OCI-LY1 (cell line): Measurements from ENCODE around the gene SLC7A8.

Source experiments
- H2AFZ ChIP-seq: fragments of 200-600 bp; sonication (generic), shearing (Covaris generic); 2 replicates; pipeline ENCODE4 v1.6.0; 2014; ENCODE audit warnings: antibody characterized with exemption, mild to moderate bottlenecking, low read length
- H3F3A ChIP-seq: fragments of 200-600 bp; sonication (generic), shearing (Covaris generic); 2 replicates; pipeline ENCODE4 v1.6.0; 2014; ENCODE audit warnings: mild to moderate bottlenecking, antibody characterized with exemption, low read length, moderate library complexity; ENCODE audit not compliant: insufficient read depth
- H3K27ac ChIP-seq: fragments of 200-600 bp; sonication (generic); 2 replicates; pipeline ENCODE4 v1.5.1; 2014; ENCODE audit warnings: low read length, mixed run types, mild to moderate bottlenecking, low read depth; ENCODE audit not compliant: poor library complexity, severe bottlenecking
- H3K27me3 ChIP-seq: fragments of 200-600 bp; sonication (generic); 2 replicates; pipeline ENCODE4 v1.6.0; 2014; ENCODE audit warnings: antibody characterized with exemption, mild to moderate bottlenecking, low read length, moderate library complexity; ENCODE audit not compliant: insufficient read depth
- H3K36me3 ChIP-seq: fragments of 200-600 bp; sonication (generic); 2 replicates; pipeline ENCODE4 v1.6.1; 2014; ENCODE audit warnings: mild to moderate bottlenecking, antibody characterized with exemption, low read length, moderate library complexity, mixed read lengths; ENCODE audit not compliant: insufficient read depth
- H3K4me1 ChIP-seq: fragments of 200-600 bp; sonication (generic); 2 replicates; pipeline ENCODE4 v1.5.1; 2014; ENCODE audit warnings: mild to moderate bottlenecking, low read length, moderate library complexity; ENCODE audit not compliant: insufficient read depth, severe bottlenecking
- H3K4me2 ChIP-seq: fragments of 200-600 bp; sonication (generic), shearing (Covaris generic); 2 replicates; pipeline ENCODE4 v1.6.1; 2014; ENCODE audit warnings: low read length
- H3K4me3 ChIP-seq: fragments of 200-600 bp; sonication (generic); 2 replicates; pipeline ENCODE4 v1.5.1; 2014; ENCODE audit warnings: low read length, low read depth, mild to moderate bottlenecking, mixed read lengths; ENCODE audit not compliant: poor library complexity, severe bottlenecking
- H3K79me2 ChIP-seq: fragments of 200-600 bp; shearing (Covaris generic); 2 replicates; pipeline ENCODE4 v1.6.1; 2016; ENCODE audit warnings: mixed run types, low read length, mixed read lengths; ENCODE audit not compliant: insufficient read depth
- H3K9ac ChIP-seq: fragments of 200-600 bp; sonication (generic), shearing (Covaris generic); 2 replicates; pipeline ENCODE4 v1.6.1; 2014; ENCODE audit warnings: mild to moderate bottlenecking, low read length, mixed read lengths
- H3K9me2 ChIP-seq: fragments of 200-600 bp; sonication (generic), shearing (Covaris generic); 2 replicates; pipeline ENCODE4 v1.6.1; 2014; ENCODE audit warnings: low read depth, mild to moderate bottlenecking, low read length, mixed read lengths
- H3K9me3 ChIP-seq: fragments of 200-600 bp; shearing (Covaris generic); 2 replicates; pipeline ENCODE4 v1.6.1; 2014; ENCODE audit warnings: low read length, mixed read lengths
- H4K20me1 ChIP-seq: fragments of 200-600 bp; sonication (generic), shearing (Covaris generic); 2 replicates; pipeline ENCODE4 v1.6.0; 2016; ENCODE audit warnings: mild to moderate bottlenecking, low read length; ENCODE audit not compliant: insufficient read depth
- CTCF ChIP-seq: fragments of 200-600 bp; sonication (generic), shearing (Covaris generic); IDR thresholded peaks from 2 replicates; pipeline ENCODE4 v1.5.1; 2017; ENCODE audit warnings: mild to moderate bottlenecking, antibody characterized with exemption, low read length, moderate library complexity, mixed read lengths
- EZH2 ChIP-seq: fragments of 200-600 bp; sonication (generic), shearing (Covaris generic); IDR thresholded peaks from 2 replicates; pipeline ENCODE4 v1.8.0; 2017; ENCODE audit warnings: borderline replicate concordance, mixed run types, mild to moderate bottlenecking, antibody characterized with exemption, low read length, moderate library complexity, mixed read lengths

SLC7A8 gene

DNA sequence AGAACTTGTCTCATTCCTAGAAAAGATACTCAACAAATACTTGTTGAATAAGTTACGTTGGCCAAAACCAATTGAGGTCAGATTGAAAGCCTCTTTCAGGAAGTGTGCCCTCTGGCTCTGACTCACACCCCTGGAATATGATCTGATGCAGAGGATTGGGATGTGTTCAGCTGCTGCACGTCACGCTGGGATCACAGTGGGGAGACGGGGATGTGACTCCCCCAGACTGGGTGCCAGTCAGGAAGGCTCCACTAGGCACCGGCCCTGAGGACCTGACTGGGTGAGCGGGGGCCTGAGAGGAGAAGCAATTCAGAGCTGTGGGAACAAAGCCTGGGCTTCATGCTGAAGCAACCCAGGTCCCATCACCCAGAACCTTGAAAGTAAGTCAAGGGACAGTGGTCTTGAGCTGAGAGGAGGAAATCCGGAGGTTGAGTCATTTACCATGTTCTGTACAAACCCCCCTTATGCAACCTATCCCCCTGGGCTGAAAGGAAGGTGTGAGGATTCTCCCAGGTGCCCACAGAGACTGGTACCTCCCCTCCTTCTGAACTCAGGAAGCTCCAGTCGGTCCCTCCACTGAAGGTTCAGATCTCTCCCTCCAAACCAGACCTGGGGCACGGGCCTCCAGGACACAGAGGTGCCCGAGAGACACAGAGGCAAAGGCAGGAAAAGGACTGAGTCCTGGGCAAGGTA lies 68.3 kb downstream of the SLC7A8 start:
- TF ChIP-seq CTCF (no peak), EZH2 (no peak)
- Histone ChIP-seq H3K9me2 (no peaks in the 10 kb centered on the region), H3K4me2 (no peak overlapping the region), H4K20me1 (no peaks in the 10 kb centered on the region), H3K27ac (no peak overlapping the region), H3K9me3 (no peaks in the 10 kb centered on the region), H3K79me2 (no peaks in the 10 kb centered on the region), H3K9ac (no peak overlapping the region), H3K36me3 (no peaks in the 10 kb centered on the region), H3K4me3 (no peak overlapping the region), H2AFZ (no peak overlapping the region), H3F3A (no peaks in the 10 kb centered on the region), H3K4me1 (peaks cover 12% of the 10 kb centered on the region), H3K27me3 (peaks cover 6% of the 10 kb centered on the region; the same call in 1 of the 2 replicates)

DNA sequence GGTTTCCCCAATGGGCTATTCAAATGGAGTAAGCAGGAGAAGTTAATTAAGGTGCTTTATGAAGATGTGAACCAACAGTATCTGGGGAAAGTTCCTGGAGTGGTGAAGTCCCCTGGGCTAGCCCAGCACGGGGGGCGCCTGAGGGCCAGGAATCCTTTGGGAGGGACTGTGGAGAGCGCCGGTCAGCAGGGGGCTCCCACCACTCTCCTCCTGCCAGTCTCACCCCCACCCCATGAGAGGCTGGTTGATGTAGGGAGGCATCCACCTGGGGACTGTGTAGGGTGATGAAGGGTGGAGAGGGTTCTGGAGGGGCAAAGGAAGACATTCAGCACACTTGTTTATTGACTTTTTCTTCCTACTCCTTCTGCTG lies 68.8 kb downstream of the SLC7A8 start:
- Histone ChIP-seq H3K9me2 (no peaks in the 10 kb centered on the region), H3K9ac (no peak overlapping the region), H3K4me3 (no peak overlapping the region), H3K27ac (no peak overlapping the region), H3K4me1 (peaks cover 7% of the 10 kb centered on the region), H3K9me3 (no peaks in the 10 kb centered on the region), H4K20me1 (no peaks in the 10 kb centered on the region), H3K36me3 (no peaks in the 10 kb centered on the region), H2AFZ (no peak overlapping the region), H3K79me2 (no peaks in the 10 kb centered on the region), H3K27me3 (peaks cover 6% of the 10 kb centered on the region; the same call in 1 of the 2 replicates), H3K4me2 (no peak overlapping the region), H3F3A (no peaks in the 10 kb centered on the region)
- TF ChIP-seq EZH2 (no peak), CTCF (no peak)

DNA sequence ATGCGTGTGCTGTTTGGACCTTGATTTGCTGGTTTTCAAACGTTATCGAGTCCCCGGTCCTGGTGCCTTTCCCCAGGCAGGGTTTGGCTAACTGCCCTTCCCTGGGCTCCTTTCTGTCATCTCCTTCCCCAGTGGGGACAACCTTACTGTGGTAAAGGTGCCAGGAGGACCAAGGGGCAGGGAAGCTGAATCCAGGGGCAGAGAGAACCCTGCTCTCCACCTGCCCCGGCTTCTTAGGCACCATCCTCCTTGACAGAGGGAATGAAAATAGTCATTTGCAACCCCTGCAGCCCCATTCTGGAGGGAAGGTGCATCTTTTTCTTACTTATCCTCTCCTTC lies 69.4 kb downstream of the SLC7A8 start:
- no peak overlapping the region for H3K4me3 ChIP-seq
- H3K9ac ChIP-seq: no peak overlapping the region
- TF ChIP-seq EZH2 (no peak), CTCF (no peak)
- H4K20me1 ChIP-seq: no peaks in the 10 kb centered on the region
- no peaks in the 10 kb centered on the region for H3F3A ChIP-seq
- no peak overlapping the region for H2AFZ ChIP-seq
- H3K36me3 ChIP-seq: no peaks in the 10 kb centered on the region
- no peak overlapping the region for H3K4me2 ChIP-seq
- H3K4me1 ChIP-seq: peaks cover 1% of the 10 kb centered on the region
- no peaks in the 10 kb centered on the region for H3K9me3 ChIP-seq
- no peaks in the 10 kb centered on the region for H3K9me2 ChIP-seq
- H3K27me3 ChIP-seq: peaks cover 6% of the 10 kb centered on the region; the same call in 1 of the 2 replicates
- H3K79me2 ChIP-seq: no peaks in the 10 kb centered on the region
- H3K27ac ChIP-seq: no peak overlapping the region
